SH-SY5Y (cell line): ENCODE data around the gene MYO3A.

Experiments
- GATA2 ChIP-seq: IDR thresholded peaks from 2 replicates; pipeline ENCODE4 v1.6.1; 2011; ENCODE audit warnings: mild to moderate bottlenecking, low read depth, low read length
- GATA3 ChIP-seq: IDR thresholded peaks from 2 replicates; pipeline ENCODE4 v1.6.1; 2011; ENCODE audit warnings: low read depth, mild to moderate bottlenecking, low read length, moderate library complexity

Gene MYO3A

GRCh38 chr10:26227786-26228185 is 293.8 kb downstream of the MYO3A start:
- TF ChIP-seq GATA2 (no peak), GATA3 (no peak)

DNA sequence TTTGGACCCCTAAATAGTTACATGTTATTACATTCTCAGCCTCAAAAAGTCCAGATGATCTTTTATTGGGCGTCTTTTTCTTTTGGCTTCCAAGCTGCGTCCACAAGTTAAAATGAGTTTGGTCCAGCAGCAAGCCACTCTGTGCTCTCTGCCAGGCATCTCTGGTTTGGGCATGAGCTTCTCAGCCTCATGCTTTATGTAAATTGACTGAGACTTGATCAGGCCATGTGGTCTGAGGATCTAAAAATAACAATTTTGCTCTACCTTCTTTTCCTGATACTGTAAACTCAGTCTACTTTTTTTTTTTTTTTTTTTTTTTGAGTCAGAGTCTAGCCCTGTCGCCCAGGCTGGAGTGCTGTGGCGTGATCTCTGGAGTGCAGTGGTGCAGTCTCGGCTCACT is 298.1 kb downstream of the MYO3A start:
- TF ChIP-seq GATA2: no peak
- no peak for TF ChIP-seq GATA3

- TF ChIP-seq GATA2 (no peak), GATA3 (no peak)
Measured at GRCh38 chr10:26235761-26236160, 301.7 kb downstream of the MYO3A start.

DNA sequence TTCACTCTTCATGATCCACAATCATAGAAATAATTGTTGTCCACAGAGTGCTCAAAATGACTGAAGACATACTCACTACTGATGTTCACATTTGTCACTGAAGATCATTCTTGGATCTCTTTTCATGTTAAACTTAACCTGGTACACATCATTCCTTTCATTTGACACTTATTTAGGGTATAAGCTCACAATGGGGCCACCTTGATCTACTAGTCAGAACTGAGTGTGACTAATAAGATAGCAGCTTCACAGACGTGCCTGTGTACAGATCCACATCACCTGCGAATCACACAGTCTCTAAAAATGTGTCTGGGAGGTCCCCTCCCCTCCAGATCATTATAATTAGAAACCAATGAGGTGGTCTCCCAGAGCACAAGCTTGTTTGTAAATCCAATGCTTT is 304.3 kb downstream of the MYO3A start:
- no peak for TF ChIP-seq GATA2

- no peak for TF ChIP-seq GATA3
- no peak for TF ChIP-seq GATA2
Measured at GRCh38 chr10:26242706-26243350, 308.8 kb downstream of the MYO3A start.

DNA sequence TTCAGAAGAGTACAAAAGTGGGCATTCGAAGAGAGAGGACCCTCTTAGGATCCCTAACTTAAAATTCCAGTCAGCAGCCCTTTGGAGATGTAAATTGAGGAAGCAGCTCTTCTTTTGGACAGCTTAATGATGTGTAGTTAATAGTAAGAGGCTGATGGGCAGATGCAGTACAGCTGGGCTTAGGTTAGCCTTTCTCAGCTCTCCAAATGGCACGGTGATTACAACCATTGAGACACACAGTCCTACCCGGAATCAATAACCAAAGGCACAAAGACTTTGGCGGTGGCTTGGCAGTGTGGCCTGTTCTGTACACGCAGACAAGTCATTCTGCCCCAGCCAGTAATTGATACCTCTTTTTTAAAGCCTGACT is 309.3 kb downstream of the MYO3A start:
- TF ChIP-seq GATA2 (no peak), GATA3 (no peak)

- TF ChIP-seq GATA3 (no peak), GATA2 (no peak)
Measured at GRCh38 chr10:26249681-26250080, 315.7 kb downstream of the MYO3A start.

- no peak for TF ChIP-seq GATA2
- TF ChIP-seq GATA3: no peak
Measured at GRCh38 chr10:26251925-26252324, 317.9 kb downstream of the MYO3A start.

GRCh38 chr10:26254616-26255015 is 320.6 kb downstream of the MYO3A start:
- no peak for TF ChIP-seq GATA2
- TF ChIP-seq GATA3: no peak

DNA sequence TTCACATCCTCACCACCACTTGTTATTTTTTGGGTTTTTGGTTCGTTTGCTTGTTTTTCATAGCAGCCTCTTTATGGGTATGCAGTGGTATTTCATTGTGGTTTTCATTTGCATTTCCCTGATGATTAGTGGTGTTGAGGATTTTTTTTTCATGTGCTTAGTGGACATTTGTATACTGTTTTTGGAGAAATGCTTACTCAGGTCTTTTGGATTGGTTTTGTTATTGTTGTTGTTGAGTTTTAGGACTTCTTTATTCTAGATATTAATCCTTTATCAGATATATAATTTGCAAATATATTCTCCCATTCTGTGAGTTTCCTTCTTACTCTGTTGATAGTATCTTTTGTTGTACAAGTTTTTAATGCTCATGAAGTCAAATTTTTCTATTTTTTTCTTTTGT is 325.3 kb downstream of the MYO3A start:
- TF ChIP-seq GATA3: no peak
- no peak for TF ChIP-seq GATA2
